HG03575 (cell line): ENCODE data around the gene MAPKAPK2.

Experiments used
- ATAC-seq: cut with Tn5 transposase; IDR thresholded peaks from one replicate; pipeline ENCODE4 v1.9.1; 2021; ENCODE audit not compliant: unreplicated experiment, insufficient number of reproducible peaks, low FRiP score; ENCODE audit errors: extremely low read depth

Gene MAPKAPK2

DNA sequence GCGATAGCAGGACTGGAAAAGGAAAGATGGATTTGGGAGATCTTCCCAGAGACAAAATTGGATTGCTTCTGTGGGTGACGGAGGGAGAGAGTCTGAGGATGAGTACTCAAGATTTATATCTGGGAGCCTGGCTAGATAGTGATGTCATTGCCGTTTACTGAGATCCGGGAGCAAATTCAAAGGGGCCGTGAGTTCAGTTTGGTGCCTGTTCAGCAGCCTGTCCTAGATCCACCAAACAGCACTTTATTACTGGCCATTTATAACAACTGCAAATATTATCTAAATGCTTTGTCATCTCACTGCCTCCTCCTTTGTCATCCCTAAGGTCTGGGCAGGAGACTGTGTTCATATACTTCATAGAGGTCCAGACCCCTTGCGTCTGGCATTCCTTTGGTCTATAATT, 29.2 kb downstream of the MAPKAPK2 start:
- no peak for ATAC-seq

DNA sequence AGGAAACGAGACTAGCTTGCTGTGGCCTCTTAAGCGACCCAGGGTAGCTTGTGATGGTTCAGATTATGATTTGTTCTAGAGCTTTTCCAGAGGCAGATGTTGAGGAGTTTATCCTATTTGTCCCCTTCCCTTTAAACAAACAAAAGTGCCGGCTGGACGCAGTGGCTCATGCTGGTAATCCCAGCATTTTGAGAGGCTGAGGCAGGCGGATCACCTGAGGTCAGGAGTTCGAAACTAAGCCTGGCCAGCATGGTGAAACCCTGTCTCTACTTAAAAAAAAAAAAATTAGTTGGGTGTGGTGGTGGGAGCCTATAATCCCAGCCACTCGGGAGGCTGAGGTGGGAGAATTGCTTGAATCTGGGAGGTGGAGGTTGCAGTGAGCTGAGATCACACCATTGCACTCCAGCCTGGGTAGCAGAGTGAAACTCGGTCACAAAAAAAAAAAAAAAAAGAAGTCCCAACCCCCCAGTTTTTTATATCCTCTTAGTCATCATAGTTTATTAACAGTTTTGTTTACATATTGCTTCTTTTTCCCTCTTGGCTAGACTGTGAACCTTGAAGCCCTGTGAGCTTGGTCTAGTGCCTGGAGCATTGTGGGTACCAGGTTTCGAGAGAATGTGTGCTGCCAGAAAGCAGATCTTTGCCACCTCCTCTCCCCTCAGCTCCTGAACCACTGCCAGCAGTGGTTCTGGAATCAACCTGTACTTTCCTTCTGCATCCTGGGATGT, 29.8 kb downstream of the MAPKAPK2 start:
- no peak for ATAC-seq

DNA sequence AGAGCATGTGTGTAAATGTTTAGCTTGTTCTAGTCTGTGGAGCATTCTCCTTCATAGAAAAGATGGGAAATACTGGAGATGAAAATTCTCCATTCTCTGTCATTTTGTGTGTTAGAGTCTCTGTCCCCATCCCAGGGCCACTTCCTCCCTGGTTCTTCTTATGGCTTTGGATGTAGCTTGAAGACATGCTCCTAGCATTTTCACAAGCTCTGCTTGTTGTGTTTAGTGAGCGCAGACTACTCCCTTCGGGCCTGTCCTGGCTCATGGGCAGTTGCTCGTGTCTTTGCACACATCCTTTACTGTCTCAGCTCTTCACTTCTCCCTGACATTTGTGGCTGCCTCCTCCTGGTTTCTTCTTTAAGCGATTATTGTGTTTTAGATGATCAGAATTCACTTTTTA, 30.4 kb downstream of the MAPKAPK2 start:
- ATAC-seq: no peak

DNA sequence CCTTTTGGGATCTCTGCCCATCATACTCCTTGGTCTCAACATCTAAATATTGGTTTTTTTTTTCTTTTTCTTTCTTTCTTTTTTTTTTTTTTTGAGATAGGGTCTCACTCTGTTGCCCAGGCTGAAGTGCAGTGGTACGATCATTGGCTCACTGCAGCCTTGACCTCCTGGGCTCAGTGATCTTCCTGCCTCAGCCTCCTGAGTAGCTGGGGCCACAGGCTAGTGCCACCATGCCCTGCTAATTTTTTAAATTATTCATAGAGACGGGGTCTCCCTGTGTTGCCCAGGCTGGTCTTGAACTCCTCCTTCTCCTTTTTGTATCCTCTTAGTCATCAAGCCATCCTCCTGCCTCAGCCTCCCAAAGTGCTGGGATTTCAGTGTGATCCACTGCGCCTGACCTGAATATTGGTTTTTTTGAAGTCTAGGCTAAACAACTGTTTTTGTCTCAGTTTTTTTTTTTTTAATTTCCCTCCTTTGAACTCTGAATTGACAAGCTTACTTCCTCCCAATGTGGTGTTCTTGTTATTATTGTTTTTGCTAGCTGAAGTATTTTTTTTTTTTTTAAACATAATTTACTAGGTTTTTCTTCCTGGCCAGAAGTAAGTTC, 30.9 kb downstream of the MAPKAPK2 start:
- ATAC-seq: no peak

DNA sequence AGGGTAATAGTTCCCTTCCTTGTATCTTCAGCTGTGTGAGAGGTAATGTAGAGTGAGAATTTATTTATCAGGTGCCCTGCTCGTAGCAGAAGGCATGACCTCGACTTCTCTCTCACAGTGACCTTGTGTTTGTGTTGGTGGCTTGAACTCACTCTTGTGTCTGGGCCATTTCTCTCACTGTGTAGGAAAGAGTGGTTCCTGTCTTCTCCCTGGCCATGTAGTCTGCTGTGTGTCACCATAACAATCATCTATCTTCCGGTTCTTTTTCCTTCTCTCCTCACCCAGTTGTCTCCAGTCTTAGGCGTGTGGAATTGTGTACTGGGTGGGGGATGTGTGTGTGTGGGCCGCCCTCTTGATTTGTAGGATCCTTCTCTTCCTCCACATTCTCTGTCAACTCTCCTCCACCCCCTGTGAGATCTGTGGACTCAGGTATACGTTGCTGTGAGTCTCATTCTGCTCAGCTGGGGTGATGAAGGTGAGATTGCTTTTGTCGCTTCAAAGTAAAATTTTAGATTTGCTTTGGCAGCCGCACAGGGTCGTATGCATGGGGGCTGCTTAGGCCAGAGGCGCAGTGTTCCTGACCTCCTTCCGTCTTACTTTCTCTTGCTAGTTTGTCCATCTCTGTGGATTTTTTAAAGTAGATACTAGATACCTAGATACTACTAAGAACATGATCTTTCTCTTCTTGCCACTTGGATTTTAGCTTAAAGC, 31.6 kb downstream of the MAPKAPK2 start:
- no peak for ATAC-seq

DNA sequence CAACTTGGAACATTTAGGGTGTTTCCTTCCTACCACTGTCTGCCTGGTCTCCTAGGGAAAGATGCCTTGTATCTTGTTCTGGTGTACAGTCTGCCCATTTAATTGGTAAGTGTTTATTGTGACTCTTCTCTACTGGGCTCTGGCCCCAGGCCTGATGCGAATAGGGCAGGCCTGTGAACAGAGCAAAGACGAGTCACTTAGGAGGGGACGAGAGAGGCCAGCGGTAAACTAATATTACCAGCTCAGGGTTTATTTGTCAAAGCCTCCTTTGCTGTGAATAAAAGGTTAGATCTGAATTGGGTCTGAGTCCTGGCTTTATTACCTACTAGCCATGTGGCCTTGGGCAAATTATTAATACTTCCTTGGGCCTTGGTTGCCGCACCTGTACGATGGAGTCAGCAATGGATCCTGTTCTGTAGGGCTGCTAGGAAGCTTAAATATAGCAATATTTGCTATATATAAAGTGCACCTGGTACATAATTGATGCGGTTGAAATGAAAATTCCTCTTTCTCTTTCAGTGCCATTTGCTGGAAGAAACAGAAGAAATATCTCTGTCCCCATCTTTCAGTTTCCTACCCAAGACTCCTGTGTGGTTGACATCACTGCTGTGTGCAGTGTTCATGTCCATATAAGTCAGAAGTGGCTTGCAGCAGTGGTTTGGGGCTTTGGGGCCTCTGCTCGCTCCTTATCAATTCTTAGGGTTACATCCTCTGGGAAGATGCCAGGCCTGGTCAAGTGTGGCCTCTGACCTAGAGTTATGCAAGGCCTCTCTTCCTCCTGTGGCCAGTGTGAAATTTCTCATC, 32.4 kb downstream of the MAPKAPK2 start:
- no peak for ATAC-seq

DNA sequence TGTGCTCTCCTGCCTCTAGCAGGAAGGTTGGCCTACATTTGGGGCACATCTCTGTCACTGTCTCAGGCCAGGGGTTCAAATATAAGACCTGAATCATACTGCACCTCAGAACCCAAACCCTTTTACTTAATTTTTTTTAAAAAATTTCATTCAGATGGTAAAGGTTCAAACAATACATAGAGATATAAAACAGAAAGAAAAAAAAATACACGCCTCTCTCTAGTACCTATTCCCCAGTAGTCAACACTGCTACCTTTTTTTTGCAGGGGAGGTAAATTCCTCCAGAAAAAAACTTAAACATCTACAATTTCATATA, 32.9 kb downstream of the MAPKAPK2 start:
- no peak for ATAC-seq

DNA sequence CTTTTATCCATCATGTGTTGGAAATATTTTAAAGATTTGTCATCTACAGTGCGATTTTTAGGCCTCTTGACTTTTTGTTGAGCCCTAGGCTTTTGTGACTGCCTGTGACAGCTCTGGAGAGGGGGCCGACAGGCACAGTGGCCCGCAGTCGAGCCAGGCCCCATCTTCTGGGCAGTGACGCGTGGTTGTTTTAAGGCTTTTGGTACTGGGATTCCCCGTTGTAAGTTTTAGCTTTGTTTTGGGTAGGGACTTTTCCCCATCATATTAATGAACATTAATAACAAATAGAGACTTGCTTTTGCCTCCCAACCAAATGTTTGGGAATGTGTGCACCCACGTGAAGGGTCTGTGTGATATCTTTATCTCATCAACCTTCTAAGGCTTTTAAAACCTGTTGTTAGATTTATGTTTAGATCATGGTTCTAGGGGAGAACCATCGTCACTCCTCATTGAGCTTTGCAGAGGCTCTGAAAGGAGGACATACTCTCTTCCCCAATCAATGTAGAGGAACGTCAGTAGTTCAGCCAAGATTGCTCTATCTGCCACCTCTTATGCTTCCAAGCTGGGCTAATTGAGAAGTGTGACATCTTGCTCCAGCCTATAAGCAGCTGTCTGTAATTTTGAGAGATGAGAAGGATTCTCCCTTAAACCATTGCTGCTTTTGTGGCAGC, 34.6 kb downstream of the MAPKAPK2 start:
- ATAC-seq: no peak

DNA sequence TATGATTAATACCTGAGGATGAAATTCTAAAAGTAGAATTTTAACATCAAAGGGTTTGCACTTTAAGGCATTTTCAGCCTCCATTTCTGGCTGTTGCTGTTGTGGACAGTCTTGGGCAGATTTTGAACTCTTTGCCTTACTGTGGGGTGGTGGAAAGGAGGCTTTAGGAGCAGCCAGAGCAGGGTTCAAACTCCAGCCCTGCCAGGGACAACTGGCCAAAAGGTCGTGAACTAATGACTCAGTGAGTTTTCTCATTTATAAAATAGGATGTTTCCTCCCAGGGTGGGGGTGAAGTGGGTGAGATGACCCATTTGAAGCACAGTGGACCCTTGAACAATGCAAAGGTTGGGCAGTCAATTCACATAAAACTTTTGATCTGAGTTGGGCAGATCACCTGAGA, 36.7 kb downstream of the MAPKAPK2 start:
- no peak for ATAC-seq

DNA sequence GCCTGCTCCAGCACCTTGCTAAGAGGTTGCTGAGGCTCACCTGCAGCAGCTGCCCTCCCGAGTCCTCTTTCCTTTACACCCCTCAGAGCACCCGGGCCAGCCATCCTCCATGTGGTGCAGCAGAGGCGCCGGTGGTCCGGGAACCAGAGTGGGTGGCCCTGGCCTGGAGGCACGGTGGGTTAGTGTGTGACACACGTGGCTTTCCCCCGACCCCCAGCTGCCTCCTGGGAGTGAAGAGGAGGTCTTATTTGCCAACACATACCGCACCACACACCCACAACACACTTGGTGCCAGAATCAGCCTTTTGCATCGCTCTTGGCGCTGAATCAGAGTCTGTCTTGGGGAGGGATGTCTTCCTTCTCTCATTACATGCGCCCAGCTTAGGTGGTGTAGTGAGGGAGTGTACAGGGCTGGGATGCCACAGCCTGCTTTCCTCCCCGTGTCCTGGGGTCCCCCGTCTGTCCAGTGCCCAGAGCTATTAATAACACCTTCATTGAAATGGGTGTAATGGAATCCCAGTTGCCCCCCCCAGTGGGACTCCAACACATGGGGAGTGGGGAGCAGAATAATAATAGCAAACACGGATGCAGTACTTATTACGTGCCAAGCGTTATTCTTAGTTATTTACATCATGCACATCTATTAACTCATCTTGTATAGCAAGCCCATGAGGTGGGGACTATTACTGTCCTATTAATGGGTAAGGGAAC, 38.2 kb downstream of the MAPKAPK2 start:
- ATAC-seq: no peak

DNA sequence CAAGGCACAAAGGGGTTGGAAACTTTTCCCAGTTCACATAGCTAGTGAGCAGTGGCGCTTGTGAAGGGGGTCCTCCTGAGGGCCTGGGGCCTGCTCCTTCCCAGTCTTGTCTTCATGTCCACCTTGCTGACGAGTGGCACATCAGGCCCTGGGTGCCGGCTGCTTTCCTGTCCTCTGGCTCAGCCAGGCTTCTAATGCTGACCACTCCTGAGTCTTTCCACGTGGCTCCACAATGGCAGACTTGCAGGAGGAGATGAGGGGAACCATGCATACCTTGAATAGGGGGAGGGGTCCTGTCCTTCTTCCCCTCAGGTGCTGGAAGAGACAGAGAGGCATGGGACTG, 38.7 kb downstream of the MAPKAPK2 start:
- no peak for ATAC-seq

DNA sequence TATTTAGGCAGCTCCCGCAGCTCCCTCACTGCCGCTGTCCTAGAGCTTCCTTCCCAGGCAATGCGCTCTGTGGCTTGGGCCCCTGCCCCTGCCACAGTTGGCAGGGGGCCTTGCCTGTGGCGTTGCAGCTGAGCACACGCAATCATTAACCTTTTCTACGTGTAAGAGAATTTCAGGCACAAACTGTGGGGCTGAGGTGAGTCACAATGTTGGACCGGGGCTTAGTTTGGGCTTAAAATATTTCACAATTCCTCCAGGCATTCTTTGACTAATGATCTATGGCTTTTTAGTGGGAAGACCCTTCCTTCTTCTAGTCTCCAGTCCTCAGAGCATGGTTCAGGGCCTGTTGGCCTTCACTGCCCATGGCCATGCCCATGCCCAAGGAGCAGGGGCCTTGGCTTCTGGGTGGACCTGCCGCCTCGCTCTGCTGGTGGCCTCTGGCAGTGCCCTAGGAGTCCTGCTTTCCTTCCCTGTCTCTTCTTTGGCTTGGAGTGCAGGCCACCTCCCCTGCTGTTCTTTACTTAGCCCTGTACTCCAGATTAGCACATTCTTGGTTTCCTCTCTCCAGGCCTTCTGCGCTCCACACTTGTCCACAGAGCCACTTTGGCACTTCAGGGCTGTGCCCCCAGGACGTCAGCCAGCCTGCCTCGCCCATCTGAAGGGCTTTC, 39.2 kb downstream of the MAPKAPK2 start:
- ATAC-seq: no peak

DNA sequence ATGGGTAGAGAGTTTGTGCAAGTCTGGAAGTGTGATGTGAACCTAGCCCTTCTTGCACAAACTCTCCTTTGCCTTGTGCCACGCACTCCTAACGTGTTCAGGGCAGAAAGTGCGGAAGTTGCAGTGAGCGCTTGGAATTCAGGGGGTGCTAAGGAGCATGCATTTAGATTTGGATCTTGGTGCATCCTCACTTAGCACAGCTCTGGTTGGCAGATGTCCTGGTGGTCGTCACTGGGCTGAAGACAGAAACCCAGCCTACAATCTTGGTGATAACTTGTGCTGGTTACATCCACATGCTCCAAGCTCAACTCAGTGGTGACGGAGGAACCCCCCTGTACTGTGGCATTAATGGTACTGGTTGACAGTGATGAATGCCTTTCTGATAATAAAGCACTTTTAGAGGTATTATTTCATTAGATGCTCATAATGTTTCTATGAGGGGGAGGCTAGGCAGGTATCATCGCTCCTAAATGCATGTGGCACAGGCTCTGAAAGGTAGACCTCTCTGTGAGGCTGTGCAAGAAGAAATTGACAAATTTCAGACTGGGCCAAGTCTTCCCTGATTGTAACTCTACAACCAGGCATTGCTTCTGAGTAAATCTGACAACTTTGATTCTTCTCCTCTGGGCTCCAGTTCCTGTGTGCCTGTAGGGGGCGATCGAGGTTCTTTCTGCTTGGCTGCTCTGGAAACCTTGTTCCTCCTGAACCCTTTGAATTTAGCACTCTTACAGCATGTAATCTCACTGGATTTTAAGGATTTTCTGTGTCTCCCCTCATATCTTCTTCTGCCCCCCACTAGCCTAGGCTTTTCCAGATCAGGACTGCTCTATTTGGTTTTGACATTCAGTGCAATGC, 40.6 kb downstream of the MAPKAPK2 start:
- no peak for ATAC-seq

DNA sequence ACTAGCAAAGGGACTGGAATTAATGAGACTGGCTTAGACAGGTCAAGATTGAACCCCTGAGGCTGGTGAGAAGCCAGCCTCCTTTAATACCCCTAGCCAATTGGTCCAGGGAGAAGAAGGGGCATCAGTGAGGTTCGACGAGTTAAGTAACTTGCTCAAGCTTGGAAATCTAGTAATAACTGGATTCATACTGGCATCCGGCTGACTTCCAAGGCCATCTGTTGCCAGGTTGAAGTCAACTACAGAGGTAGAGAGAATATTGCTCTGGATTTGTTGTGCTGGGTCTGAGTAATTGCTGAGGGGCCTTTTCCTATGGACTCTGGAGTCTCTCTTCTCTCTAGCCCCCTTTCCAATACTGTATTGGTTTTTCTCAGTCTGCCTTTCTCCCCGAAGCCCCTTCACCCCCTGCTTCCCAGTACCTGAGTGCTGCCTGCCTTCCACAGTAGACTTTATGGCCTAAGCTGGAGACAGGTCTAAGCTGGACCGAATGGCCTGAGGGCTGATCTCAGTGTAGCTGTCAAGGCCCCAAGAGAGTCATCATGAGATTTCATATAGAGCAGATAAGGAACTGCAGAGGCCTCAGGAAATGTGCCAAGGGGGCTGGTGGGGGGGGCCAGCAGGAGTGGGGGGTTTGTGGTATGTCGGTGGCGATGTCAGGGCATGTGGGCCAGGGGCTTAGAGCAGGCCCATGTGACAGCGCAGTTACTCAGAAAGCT, 43.4 kb downstream of the MAPKAPK2 start:
- ATAC-seq: no peak

DNA sequence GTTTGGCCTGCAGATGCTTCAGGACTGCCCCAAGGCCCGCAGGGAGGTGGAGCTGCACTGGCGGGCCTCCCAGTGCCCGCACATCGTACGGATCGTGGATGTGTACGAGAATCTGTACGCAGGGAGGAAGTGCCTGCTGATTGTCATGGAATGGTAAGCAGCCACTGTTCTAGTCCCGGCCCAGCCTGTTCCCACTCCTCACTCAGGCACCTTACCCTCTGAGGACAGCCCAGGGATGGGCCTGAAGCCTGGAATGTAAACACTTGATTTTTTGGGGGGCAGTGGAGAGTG, 43.9 kb downstream of the MAPKAPK2 start:
- ATAC-seq: no peak

DNA sequence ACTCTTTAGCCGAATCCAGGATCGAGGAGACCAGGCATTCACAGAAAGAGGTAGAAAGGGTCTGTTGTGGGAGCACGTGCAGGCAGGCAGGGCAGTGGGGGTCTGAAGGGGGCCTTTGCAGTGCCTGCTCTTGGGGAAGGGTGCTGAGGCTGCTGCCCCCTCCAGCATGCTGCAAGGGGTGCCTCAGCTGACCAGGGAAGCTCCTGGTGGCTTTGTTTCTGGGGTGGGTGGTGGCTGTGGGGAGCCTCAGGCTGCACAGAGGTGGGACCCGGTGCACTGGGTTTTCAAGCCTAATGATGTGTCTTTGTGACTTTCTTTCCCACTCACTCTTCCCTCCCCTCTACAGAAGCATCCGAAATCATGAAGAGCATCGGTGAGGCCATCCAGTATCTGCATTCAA, 44.3 kb downstream of the MAPKAPK2 start:
- ATAC-seq: no peak

DNA sequence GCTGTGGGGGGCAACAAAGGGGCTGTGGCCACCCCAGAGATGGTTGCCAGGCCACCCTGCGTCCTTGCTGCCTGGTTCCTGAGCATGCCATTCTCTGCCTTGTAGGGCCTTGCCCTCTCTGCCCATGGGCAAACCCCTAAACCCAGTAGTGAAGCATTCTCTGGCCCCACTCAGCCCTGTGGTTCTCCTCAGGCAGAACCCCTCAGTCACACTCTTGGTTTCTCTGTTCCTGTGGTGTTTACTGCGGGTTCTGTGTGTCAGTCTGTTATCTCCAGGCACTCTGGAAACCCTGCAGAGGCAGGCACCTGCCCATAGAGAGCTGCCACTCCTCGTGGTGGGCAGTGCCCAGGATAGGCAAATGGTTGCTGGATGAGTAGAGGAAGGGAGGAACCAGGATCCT, 44.8 kb downstream of the MAPKAPK2 start:
- ATAC-seq: no peak
